Neuronal stem cell (in vitro differentiated cells): ENCODE data around the gene COQ2. TPM values are rescaled to one million over a fixed set of nuclear protein-coding genes. Genes with fewer than 3 reads are reported as not detected.

ENCODE experiments used
- DNase-seq: peaks from one replicate; pipeline ENCODE4 v3.0.0-alpha.2; 2013; ENCODE audit warnings: low spot score
- H2AFZ ChIP-seq: one replicate; pipeline ENCODE4 v1.6.1; 2013; ENCODE audit warnings: mild to moderate bottlenecking, low read length, inconsistent platforms
- H2AK5ac ChIP-seq: 2 replicates; pipeline ENCODE4 v1.6.1; 2013; ENCODE audit warnings: low read depth, mild to moderate bottlenecking, inconsistent platforms, low read length, moderate library complexity, mixed read lengths
- H2BK120ac ChIP-seq: 2 replicates; pipeline ENCODE4 v1.6.1; 2013; ENCODE audit warnings: low read depth, mild to moderate bottlenecking, inconsistent platforms, low read length, moderate library complexity, mixed read lengths
- H2BK12ac ChIP-seq: one replicate; pipeline ENCODE4 v1.6.1; 2013; ENCODE audit warnings: low read length, inconsistent platforms
- H2BK15ac ChIP-seq: 2 replicates; pipeline ENCODE4 v1.6.1; 2013; ENCODE audit warnings: mild to moderate bottlenecking, low read length, inconsistent platforms, mixed read lengths
- H2BK5ac ChIP-seq: one replicate; pipeline ENCODE4 v1.6.1; 2013; ENCODE audit warnings: inconsistent platforms, mild to moderate bottlenecking, low read length, moderate library complexity
- H3K14ac ChIP-seq: one replicate; pipeline ENCODE4 v1.6.1; 2013; ENCODE audit warnings: low read length, inconsistent platforms
- H3K18ac ChIP-seq: 2 replicates; pipeline ENCODE4 v1.6.1; 2013; ENCODE audit warnings: low read length, inconsistent platforms
- H3K23ac ChIP-seq: 2 replicates; pipeline ENCODE4 v1.6.1; 2013; ENCODE audit warnings: low read depth, mild to moderate bottlenecking, mixed read lengths, low read length, inconsistent platforms; ENCODE audit not compliant: poor library complexity
- H3K27ac ChIP-seq: replicated peaks from 3 replicates; pipeline ENCODE4 v1.5.1; 2013; ENCODE audit warnings: low read length, inconsistent platforms
- H3K27me3 ChIP-seq, 3 experiments: 2 replicates each; pipeline ENCODE4 v1.6.1; 2013; ENCODE audit warnings: low read length in 3 of 3, mild to moderate bottlenecking in 2 of 3, inconsistent platforms in 1 of 3, low read depth in 1 of 3, mixed read lengths in 1 of 3, moderate library complexity in 1 of 3; ENCODE audit not compliant: control insufficient read depth in 3 of 3, insufficient read depth in 3 of 3
- H3K36me3 ChIP-seq, 2 donors: replicated peaks in 1 of 2; 2 replicates each; pipeline ENCODE4 v1.6.1; 2013; ENCODE audit warnings: low read length in 2 of 2; ENCODE audit not compliant: control insufficient read depth in 2 of 2, insufficient read depth in 2 of 2
- H3K4ac ChIP-seq: 2 replicates; pipeline ENCODE4 v1.6.1; 2013; ENCODE audit warnings: inconsistent platforms, mild to moderate bottlenecking, low read length, moderate library complexity
- H3K4me1 ChIP-seq, 2 donors: 1 replicate in 1 of 2; 2 replicates in 1 of 2; pipeline ENCODE4 v1.6.1; 2013; ENCODE audit warnings: low read length in 2 of 2, low read depth in 1 of 2; ENCODE audit not compliant: control insufficient read depth in 2 of 2, insufficient read depth in 1 of 2
- H3K4me2 ChIP-seq: one replicate; pipeline ENCODE4 v1.6.1; 2013; ENCODE audit warnings: mild to moderate bottlenecking, low read length, inconsistent platforms; ENCODE audit not compliant: insufficient read depth, poor library complexity, severe bottlenecking
- H3K4me3 ChIP-seq, 2 donors: 2 replicates each; pipeline ENCODE4 v1.5.1; 2013; ENCODE audit warnings: low read length in 2 of 2, mild to moderate bottlenecking in 2 of 2, inconsistent platforms in 1 of 2, moderate library complexity in 1 of 2
- H3K79me1 ChIP-seq: one replicate; pipeline ENCODE4 v1.6.1; 2013; ENCODE audit warnings: low read depth, mild to moderate bottlenecking, inconsistent platforms, low read length, moderate library complexity
- H3K9ac ChIP-seq: one replicate; pipeline ENCODE4 v1.6.1; 2013; ENCODE audit warnings: mild to moderate bottlenecking, low read depth, low read length, inconsistent platforms; ENCODE audit not compliant: poor library complexity
- H3K9me3 ChIP-seq, 2 donors: replicated peaks in 1 of 2; 2 replicates each; pipeline versions ENCODE3 to v1.6.1; 2013; ENCODE audit warnings: low read length in 2 of 2, mild to moderate bottlenecking in 2 of 2, inconsistent platforms in 1 of 2, low read depth in 1 of 2, mixed read lengths in 1 of 2, moderate library complexity in 1 of 2; ENCODE audit not compliant: control insufficient read depth in 2 of 2, insufficient read depth in 1 of 2
- H4K8ac ChIP-seq: one replicate; pipeline ENCODE4 v1.6.1; 2013; ENCODE audit warnings: low read depth, mild to moderate bottlenecking, inconsistent platforms, low read length, moderate library complexity
- H4K91ac ChIP-seq: one replicate; pipeline ENCODE4 v1.6.1; 2013; ENCODE audit warnings: low read length, low read depth, mild to moderate bottlenecking, inconsistent platforms; ENCODE audit not compliant: poor library complexity
- WGBS, 2 donors: extraction: QIAGEN DNeasy Blood & Tissue Kit; methylation state at CpG; one replicate each; pipeline ENCODE4 v1.1.7; 2013; ENCODE audit warnings: missing lambda C conversion rate in 2 of 2, mixed read lengths in 1 of 2; ENCODE audit not compliant: insufficient read length in 2 of 2, insufficient replicate concordance in 1 of 2; ENCODE audit errors: extremely low coverage in 2 of 2; 5-methylcytosine and 5-hydroxymethylcytosine counted together
- polyA plus RNA-seq, 2 experiments: library from polyadenylated mRNA; stranded (reverse); fragments of 200-250 nt; gene quantifications; one replicate each; pipeline ENCODE4 v1.2.3, GENCODE V29; 2013

COQ2 gene, protein sequence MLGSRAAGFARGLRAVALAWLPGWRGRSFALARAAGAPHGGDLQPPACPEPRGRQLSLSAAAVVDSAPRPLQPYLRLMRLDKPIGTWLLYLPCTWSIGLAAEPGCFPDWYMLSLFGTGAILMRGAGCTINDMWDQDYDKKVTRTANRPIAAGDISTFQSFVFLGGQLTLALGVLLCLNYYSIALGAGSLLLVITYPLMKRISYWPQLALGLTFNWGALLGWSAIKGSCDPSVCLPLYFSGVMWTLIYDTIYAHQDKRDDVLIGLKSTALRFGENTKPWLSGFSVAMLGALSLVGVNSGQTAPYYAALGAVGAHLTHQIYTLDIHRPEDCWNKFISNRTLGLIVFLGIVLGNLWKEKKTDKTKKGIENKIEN
- polyA plus RNA-seq (2013, experiment 1 of 2) = 18.2 TPM
- 17.5 TPM for polyA plus RNA-seq (2013, experiment 2 of 2)

DNA sequence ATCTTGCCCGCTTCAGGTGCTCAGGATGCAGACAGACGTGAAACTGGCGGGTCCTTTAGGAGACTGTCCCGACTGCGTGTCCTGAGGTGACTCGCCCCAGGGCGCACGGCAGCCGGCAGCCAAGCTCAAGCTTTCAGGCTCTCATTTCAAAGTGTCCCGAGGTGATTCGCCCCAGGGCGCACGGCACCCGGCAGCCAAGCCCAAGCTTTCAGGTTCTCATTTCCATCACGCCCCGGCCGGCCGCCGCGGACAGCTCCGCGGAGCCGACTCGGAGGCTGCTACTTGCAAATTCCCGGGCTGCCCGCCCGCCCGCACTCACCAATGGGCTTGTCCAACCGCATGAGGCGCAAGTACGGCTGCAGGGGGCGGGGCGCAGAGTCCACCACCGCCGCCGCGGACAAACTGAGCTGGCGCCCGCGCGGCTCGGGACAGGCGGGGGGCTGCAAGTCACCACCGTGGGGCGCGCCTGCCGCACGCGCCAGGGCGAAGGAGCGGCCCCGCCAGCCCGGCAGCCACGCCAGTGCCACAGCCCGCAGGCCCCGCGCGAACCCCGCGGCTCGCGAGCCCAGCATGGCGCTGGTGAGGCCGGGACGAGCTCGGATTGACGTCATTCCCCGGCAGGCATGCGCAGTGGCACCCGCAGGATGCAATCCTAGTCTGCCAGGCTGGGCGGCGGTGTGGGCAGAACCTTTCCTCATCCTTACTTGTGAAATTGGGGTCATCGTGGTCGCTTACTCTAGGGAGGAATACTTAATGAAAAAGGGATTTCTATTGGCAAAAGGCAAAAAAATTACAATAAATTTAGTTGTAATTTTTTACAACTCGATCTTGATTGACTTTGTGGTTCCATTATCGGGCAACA is at the start of gene COQ2:
Gene COQ2, minus strand, starts transcription at position 606 of the 862 bp plus-strand sequence. Its CDS starts 34 bp downstream, at position 572.
- H4K91ac ChIP-seq = peak within 1 kb of the TSS; percentile 83
- peak within 1 kb of the TSS; percentile 95 for H2AFZ ChIP-seq
- H2BK120ac ChIP-seq = no peak within 1 kb of the TSS
- no peaks in the 10 kb centered on the region for H3K79me1 ChIP-seq
- H3K9me3 ChIP-seq = no peaks in the 10 kb centered on the region
- DNase-seq = peak; percentile 89
- peaks cover 0 to 3% of the 10 kb centered on the region in 2 donors for H3K36me3 ChIP-seq
- H3K27me3 ChIP-seq = no peaks in the 10 kb centered on the region
- H3K14ac ChIP-seq = peak within 1 kb of the TSS; percentile 65
- H3K18ac ChIP-seq = peak within 1 kb of the TSS; percentile 97
- H2BK12ac ChIP-seq = no peak within 1 kb of the TSS
- H2AK5ac ChIP-seq = no peak within 1 kb of the TSS
- peak within 1 kb of the TSS; percentile 93 for H3K27ac ChIP-seq
- H3K4ac ChIP-seq = no peak within 1 kb of the TSS
- peak within 1 kb of the TSS; percentile 85 for H3K4me2 ChIP-seq
- peaks cover 0 to 2% of the 10 kb centered on the region in 2 donors for H3K4me1 ChIP-seq
- H3K4me3 ChIP-seq = peak within 1 kb of the TSS; percentile 63 to 92
- H3K23ac ChIP-seq = peak within 1 kb of the TSS; percentile 90
- peak within 1 kb of the TSS; percentile 94 for H3K9ac ChIP-seq
- H2BK15ac ChIP-seq = no peak within 1 kb of the TSS
- no peak within 1 kb of the TSS for H4K8ac ChIP-seq
- WGBS, 2 donors = no CpG with 5 or more reads among the region's 76 CpGs
- no peak within 1 kb of the TSS for H2BK5ac ChIP-seq

DNA sequence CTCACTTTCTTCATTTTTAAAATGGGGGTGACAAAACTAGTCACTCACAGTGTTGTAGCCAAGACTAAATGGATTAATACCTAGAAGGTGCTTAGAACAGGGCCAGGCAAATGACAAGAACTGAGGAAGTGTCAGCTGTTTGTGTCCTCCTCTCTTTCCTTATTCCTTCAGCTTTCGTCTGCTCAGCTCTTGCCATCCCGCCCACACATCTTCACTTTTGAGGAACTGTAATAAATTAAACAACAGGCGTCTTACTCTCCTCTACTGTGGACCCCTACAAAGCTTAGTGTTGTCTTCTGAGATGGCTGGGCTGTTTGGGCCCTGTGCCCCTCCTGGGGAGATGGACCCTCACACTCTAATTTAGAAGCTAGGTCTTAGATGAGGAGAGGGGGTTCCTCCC is 47.4 kb upstream of the COQ2 start:
- H3K9me3 ChIP-seq = no peaks in the 10 kb centered on the region
- no CpG with 5 or more reads among the region's 3 CpGs for WGBS, 2 donors
- no peak overlapping the region for H2BK5ac ChIP-seq
- no peak overlapping the region for H3K4ac ChIP-seq
- no peak overlapping the region for H3K18ac ChIP-seq
- no peak overlapping the region for H4K91ac ChIP-seq
- H3K79me1 ChIP-seq = no peaks in the 10 kb centered on the region
- H2BK120ac ChIP-seq = no peak overlapping the region
- DNase-seq = no peak
- H3K4me2 ChIP-seq = no peak overlapping the region
- H2BK12ac ChIP-seq = no peak overlapping the region
- H3K27ac ChIP-seq = no peak overlapping the region
- H3K36me3 ChIP-seq = no peaks in the 10 kb centered on the region
- H3K4me3 ChIP-seq = no peak overlapping the region
- no peak overlapping the region for H4K8ac ChIP-seq
- no peak overlapping the region for H2AFZ ChIP-seq
- H3K23ac ChIP-seq = no peak overlapping the region
- H3K27me3 ChIP-seq = peaks cover 2 to 76% (median 33%) of the 10 kb centered on the region in 3 experiments
- H2AK5ac ChIP-seq = no peak overlapping the region
- H3K4me1 ChIP-seq = peaks cover 3 to 5% of the 10 kb centered on the region in 2 donors
- H3K9ac ChIP-seq = no peak overlapping the region
- no peak overlapping the region for H2BK15ac ChIP-seq
- no peak overlapping the region for H3K14ac ChIP-seq

DNA sequence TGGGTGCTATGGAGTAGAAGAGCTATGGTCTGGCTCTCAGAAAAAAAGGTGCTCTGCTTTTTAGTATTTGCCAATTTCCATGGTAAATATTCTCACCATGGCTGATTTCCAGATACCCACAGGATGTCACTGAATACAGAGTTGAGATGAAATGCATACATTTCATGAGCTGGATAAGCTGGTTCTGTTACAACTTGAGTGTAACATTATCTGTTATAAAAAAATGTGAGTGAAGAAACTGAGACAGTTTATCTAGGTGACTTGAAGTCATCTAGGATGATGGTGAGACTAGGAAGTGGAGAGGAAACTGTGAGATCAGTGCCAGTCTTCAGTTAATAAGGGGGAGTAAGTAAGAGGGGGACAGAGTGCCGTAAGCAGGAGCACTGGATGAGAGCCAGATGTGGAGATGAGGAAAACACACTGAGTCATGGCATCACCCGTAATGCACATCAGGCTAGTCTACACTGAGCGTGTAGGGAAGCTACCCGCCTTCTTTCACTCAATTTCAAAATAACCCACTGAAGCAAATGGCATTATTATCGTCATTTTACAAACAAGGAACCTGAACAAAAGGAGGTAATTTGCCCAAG is 45.0 kb upstream of the COQ2 start:
- Histone ChIP-seq H3K79me1 (no peaks in the 10 kb centered on the region), H3K36me3 (no peaks in the 10 kb centered on the region), H3K14ac (no peak overlapping the region), H2BK15ac (no peak overlapping the region), H2AK5ac (no peak overlapping the region), H2BK120ac (no peak overlapping the region), H3K9ac (no peak overlapping the region), H3K18ac (no peak overlapping the region), H4K91ac (no peak overlapping the region), H3K4ac (no peak overlapping the region), H3K4me3 (peak overlapping the region in 1 of 2 donors; percentile 61), H4K8ac (no peak overlapping the region), H2AFZ (no peak overlapping the region), H2BK12ac (no peak overlapping the region), H3K4me2 (no peak overlapping the region), H3K27me3 (peaks cover 2 to 75% (median 19%) of the 10 kb centered on the region in 3 experiments), H3K23ac (no peak overlapping the region), H3K4me1 (peaks cover 3% of the 10 kb centered on the region in 2 donors), H3K27ac (no peak overlapping the region), H2BK5ac (no peak overlapping the region), H3K9me3 (no peaks in the 10 kb centered on the region)
- DNase-seq = no peak
- no CpG with 5 or more reads among the region's 5 CpGs for WGBS, 2 donors
